NCI-H2171 (cell line): Measurements from ENCODE around the gene GET4.
"Not testable (repeated sequence)": the region's sequence is repeated elsewhere in the genome, so short reads cannot be mapped to it uniquely, and the experiment has no call there.

Experiments used
- DNase-seq: peaks from one replicate; lab custom pipeline; 2025; lab: John Stamatoyannopoulos, UW

Gene GET4

DNA sequence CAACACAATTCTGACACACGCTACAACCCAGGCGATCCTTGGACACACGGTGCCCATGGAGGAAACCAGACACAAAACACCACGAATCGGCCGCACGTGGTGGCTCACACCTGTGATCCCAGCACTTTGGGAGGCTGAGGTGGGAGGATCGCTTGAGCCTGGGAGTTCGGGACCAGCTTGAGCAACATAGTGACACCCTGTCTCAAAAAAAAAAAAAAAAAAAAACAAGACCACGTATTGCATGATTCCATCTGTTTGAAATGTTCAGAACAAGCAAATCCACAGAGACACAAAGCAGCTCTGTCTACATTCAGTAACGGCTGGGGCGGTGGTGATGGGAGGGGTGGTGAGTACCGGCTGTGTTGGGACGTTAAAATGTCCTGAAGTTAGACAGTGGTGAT lies 53.0 kb downstream of the GET4 start:
- DNase-seq = no peak

DNA sequence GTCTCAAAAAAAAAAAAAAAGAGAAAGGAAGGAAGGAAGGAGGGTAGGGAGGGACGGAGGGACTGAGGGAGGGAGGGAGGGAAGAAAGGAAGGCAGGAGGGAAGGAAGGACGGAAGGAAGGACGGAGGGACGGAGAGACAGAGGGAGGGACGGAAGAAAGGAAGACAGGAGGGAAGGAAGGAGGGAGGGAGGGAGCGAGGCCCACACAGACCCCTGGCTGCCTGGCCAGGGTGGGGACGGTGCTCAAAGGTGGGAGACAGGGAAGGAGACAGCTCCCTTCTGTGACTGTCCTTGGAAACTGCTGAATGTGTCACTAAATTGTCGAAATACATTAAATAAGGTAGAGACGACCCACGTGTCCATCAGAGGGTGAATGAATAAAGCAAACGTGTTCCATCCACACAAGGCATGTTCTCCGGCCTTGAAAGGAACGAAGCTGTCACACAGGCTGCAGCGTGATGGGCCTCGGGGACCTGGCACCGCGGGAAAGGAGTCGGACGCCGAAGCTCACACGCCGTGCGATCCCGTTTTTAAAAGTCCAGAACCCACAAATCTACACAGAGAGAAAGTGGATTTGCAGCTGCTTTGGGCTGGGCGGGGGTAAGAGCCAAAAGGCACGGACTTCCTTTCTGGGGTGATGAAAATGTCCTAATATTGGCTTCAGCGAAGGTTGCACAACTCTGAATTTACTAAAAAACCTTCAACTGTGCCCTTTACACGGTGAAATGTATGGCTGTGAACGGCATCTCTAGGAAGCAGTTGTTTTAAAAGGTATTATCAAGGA lies 54.8 kb downstream of the GET4 start:
- DNase-seq = no peak

DNA sequence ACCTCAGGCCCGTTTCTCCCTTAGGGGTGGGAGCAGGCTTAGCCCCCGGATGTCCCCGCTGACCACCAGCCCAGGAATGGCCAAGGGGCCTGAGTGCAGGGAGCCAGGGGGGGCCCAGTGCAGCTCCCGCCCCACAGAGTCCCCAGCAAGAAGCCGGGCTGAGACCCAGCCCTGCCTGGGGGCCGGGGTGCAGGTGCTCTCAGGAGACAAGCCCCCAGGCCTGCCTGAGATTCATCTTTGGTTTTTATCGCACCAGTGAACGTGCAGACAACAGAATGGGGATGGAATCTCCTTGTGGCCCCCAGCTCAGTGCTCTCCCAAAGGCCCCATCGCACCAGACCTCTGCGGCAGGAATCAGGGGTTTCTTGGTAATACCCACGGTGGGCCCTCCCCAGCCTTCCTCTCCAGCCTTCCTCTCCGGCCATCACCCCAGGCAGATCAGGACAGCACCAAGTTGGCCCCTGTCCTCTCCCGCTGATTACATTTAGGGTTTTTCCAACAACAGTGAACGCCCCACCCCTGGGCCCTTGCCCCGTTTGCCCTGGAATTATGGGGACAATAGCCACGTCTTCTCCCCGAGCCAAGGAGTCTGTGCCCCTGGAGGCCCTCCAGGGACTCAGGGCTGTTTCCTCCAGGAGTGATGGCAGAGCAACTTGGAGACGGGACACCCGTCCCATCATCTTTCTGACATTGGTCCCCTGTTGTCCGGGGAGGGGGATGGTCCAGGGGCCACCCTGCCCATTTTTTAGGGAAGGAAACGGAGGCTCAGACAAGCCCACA lies 55.7 kb downstream of the GET4 start:
- no peak for DNase-seq

DNA sequence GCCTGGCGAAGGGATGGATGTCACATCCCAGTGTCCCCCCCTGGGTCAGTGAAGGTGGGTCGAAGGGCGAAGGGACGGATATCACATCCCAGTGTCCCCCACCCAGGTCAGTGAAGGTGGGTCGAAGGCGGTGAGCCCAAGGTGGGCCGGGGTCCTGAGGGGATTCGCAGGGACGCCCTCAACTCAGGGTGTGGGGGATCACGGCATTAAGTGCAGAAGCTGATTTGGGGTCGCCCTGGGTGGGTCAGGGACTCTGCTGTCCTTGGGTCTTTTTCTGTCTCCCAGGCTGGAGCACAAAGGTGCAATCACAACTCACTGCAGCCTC lies 56.3 kb downstream of the GET4 start:
- no peak for DNase-seq

DNA sequence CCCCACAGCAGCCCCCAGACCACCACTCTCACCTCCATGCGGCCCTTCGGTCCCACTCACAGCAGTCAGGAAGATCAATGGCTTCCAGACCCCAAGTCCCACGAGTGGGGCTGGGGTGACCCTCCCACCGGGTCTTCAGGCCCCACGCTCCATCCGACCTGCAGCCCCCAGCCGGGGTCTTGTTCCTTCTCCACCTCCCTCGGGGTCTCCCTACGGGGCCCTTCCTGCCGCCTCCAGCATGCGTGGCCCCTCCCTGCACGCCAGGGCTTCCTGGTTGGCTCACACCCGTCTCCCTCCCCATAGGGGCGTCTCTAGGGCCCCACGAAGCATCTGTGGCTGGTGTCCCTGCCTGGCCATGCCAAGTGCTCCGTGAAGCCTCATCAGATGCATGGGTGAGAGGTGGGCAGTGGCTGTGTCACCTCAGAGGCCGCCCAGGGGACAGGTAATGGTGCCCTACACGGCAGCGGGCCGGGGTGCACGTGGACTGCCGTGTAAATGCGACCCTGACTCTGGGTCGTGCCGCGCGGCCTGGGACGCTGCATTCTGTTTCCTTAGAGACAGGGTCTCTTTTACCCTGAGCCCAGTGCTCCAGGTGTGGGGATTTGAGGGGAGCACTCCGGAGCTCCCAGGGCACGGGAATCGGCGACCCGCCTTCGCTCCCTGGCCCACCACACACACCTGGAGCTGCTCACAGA lies 58.3 kb downstream of the GET4 start:
- no peak for DNase-seq

DNA sequence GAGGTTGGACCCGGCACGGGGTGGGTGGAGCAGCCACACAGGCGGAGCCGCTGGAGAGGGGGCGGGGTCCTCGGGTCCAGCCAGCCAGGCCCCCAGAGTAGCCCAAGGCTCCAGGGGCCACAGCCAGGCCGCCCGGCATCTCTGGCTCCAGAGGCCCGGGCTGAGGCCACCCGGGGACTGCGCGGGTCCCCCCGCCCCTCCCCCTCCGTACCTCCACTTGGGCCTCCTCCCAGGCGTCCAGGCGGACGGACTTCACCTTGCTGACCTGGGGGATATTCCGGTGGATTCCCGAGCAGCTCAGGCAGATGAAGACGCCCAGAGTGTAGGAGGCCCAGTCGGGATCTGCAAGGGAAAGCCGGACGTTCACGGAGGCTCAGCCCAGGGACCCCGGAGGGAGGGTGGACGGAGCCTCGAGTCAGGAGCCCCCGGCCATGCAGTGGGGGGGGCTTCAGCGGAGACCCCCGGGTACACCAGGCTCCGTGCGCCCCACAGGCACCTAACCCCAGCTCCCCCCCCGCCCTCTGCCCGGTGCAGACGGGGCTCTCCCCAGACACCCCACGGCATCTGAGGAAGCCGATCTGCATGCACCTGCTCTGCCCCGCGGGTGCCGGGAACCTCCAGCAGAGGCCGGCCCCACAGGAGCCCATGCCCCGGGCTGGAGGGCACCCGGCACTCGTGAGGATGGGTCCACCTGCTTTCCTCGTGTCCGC lies 59.0 kb downstream of the GET4 start:
- no peak for DNase-seq

DNA sequence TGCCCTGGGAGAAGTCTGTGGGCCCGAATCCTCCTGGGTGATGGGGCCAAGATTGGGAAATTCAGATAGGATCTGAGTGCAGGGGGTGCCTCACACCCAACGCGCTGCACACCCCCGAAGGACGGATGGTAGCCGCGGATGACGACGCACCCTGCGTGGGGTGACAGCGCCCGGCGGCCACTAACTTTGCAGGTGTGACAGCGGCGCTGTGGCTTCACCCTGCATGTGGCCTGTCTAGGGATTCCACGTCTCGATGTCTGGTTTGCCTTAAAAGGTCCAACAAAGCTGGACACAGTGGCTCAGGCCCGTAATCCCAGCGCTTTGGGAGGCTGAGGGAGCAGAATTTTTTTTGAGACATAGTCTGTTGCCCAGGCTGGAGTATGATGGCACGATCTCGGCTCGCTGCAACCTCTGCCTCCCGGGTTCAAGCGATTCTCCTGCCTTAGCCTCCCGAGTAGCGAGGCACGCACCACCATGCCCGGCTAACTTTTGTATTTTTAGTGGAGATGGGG lies 59.6 kb downstream of the GET4 start:
- no peak for DNase-seq

DNA sequence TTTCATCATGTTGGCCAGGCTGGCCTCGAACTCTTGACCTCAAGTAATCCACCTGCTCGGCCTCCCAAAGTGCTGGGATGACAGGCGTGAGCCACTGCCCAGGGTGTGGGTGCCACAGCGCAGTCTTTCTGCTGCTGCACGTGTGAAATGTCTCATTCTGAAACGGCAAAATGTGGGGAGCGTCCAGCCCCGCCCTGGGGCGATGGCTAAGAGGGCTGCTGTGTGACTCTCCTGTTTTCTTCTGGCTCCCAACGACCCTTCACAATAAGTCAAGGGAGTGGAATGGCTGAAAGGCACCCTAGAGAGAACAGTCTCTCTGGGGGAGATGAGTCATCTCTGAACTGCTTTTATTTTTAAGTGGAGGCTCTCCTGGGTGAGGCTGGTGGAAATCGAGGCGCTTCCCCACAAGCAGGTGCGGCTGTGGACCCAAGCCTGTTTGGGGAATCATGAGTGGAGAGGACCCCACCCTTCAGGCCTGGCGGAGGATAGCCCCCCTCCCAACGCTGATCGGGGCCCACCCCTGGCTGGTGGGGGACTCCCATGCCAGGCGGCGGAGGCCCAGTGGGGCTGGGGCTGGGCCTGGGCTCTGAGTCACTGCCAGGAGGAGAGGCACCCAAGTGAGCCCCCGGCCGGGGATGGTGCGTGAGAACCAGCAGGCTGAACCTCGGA lies 60.2 kb downstream of the GET4 start:
- DNase-seq = no peak

DNA sequence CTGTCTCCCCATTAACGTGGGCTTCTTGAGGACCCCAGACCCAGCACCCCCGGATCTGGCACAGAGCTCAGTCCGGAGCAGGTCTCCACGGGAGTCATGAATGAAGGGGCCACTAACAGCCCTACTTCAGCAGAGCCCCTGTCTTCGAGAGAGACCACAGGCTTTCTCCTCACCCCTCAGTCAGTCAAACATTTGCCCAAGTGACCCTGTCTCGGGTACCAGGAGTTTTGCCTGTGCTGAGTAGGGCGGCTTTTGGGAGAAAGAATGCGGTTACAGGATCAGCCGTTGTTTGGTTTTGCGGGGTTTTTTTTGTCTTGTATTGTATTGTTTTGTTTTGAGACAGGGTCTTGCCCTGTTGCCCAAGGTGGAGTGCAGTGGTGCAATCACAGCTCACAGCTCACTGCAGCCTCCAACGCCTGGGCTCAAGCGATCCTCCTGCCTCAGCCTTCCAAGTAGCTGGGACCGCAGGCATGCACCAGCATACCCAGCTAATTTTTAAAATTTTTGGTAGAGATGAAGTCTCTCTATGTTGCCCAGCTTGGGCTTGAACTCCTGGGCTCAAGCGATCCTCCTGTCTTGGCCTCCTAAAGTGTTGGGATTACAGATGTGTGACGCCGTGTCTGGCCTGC lies 61.6 kb downstream of the GET4 start:
- DNase-seq = no peak

DNA sequence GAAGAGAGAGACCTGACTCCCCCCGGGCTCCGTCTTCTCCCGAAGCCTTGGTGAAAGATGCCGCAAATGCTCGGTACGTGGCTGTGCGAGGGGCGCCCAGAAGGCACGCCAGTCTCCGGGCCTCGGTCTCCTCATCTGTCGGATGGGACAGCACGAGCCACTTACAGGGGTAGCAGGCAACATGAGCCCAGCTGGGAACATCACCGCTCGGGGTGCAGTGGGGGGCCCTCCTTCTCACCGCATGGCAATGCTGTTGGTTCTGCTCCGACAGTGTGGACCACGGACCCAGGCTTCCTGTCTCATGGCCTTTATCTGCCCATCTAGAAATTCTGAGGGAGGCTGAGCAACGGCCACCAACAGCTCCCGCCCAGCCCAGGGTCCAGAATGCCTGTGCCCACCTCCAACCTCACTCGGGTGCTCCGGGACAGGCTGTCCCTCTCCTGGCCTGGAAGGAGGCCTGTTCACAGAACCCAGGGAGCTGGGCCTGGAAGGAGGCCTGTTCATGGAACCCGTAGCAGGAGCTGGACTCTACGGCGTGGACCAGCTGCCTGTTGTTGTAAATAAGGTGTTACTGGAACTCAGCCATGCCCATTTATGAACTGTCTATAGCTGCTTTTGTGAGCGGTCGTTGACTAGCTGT lies 62.3 kb downstream of the GET4 start:
- no peak for DNase-seq

DNA sequence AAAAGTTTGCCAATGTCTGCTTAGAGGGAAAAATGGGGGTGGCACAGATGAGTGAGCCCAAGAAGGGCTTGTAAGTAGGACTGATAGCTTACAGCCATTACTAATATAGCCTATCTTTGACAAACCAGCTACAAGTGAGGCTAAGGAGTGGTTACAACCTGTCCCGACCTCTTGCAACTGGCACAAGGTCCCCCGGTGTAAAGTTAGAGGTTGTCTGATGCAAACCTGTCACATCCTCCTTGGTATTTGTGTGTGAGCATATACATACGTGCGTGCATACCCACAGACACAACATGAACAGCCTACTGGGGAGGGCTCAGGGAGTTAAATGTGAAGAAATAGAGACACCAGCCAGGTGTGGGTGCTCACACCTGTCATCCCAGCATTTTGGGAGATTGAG lies 63.5 kb downstream of the GET4 start:
- no peak for DNase-seq

DNA sequence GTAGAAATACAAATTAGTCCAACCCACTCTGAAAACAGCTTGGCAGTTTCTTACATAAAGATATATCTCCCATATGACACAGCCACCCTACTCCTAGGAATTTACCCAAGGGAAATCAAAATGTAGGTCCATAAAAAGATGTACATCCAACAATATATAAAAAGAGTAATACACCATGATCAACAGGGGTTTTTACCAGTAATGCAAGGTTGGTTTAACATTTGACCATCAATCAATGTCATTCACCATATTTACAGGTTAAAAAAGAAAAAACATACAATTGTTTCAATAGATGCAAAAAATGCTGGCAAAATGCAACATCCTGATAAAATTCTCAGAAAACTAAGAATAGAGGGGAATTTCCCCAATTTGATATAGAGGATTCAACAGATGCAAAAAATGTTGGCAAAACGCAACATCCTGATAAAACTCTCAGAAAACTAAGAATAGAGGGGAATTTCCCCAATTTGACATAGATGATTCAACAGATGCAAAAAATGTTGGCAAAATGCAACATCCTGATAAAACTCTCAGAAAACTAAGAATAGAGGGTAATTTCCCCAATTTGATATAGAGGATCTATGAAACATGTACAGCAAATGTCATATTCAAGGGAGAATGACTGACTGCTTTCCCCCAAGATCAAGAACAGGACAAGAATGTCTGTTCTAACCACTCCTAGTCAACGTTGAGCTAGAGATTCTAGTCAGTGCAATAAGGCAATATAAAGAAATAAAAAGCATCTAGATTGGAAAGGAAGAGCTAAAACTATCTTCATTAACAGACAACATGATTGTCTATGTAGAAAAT lies 64.5 kb downstream of the GET4 start:
- no peak for DNase-seq

DNA sequence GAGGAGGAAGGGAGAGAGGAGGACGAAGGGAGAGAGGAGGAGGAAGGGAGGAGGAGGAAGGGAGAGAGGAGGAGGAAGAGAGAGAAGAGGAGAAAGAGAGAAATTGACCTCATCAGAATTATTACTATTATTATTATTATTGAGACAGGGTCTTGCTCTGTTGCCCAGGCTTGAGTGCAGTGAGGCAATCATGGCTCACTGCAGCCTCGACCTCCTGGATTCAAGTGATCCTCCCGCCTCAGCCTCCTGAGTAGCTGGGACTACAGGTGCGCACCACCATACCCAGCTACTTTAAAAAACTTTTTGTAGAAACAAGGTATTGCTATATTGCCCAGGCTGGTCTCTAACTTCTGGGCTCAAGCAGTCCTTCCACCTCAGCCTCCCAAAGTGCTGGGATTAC lies 67.4 kb downstream of the GET4 start:
- DNase-seq = not testable (repeated sequence)

DNA sequence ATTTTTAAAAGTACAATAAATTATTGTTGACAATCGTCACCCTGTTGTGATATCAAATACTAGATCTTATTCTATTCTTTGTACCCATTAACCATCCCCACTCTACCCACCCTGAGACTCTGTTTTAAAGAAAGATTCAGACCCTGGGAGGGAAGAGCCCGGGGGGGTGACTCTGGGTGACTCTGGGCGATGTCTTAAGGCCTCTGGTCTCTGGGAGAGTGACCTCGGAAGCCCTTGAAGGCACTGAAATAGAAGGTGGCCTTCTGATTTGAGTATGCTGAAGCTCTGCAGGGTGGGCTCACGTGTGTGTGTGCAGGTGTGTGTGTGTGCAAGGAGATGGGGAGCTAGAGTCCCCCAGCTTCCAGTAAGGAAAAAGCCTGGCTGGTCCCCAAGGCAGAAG lies 68.4 kb downstream of the GET4 start:
- no peak for DNase-seq

DNA sequence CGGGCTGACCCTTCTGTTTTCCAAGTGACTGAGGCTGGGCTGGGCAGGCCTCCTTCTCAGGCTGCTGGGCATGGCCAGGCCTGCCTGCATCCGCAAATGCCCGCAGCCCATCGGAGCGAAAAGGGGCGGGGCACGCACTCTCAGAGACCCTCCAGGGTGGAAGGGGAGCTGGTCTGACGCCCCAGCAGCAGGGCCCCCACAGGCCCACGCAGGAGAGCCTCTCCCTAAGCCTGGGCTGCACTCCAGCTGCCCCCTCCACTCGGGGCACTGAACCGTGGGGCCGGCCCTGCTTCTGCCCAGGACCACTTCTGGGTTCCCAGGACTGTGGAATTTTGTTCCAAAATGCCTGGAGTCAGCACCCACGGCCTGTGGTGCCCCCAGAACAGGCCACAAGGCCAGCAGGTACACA lies 68.8 kb downstream of the GET4 start:
- no peak for DNase-seq

DNA sequence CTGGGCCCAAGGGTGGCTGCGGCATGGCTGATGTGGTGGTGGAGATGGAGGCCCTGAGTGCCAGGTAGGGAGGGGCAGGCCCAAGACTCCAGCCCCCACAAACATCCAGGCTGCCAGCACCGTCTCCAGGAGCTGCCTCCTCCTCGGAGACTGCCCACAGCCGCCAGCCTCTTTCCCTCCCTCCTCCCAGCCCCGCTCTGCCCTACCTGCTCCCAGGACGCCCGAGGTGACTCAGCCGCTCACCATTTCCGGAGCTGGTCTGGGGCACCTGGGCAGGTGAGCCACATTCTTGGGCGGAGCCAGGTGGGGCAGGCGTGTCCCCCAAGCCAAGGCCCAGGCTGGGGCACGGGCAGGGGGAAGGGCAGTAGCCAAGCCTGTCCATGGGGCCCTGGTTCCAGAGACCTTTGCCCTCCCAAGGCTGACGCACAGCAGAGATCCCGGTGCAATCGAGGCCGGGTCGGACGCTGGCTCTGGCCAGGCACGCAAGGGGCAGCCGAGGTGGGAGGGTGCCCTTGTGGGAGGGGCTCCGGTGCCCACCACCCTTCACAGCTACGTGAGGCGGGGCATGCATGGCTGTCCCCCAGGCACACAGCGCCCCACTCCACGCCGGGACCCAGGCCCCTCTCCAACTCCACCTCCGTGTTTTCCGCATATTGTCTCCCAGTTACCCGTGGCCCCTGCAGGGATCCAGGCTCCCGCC lies 69.4 kb downstream of the GET4 start:
- DNase-seq = no peak
